Measurements from ENCODE around the gene TMEFF1.

The TMEFF1 gene

DNA sequence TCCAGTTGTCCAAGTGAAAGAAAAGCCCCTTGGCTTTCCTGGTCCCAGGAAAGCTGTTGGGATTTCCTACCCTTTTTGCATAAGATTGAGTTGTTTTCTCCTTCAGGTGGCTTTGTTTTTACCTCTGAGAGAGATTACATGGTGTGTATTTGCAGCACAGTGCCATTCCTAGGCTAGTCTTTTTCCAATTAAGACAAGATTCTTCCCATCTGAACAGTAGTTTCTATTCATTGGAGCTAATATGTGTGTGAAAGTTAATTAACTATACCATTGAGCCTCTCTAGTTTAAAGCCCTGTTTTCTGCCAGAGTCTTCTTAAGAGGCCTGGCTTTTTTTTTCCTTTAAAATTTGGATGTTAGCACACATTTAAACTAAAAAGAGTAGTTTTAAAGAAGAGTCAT, 25.9 kb upstream of the TMEFF1 start:
- no peak for DNase-seq

DNA sequence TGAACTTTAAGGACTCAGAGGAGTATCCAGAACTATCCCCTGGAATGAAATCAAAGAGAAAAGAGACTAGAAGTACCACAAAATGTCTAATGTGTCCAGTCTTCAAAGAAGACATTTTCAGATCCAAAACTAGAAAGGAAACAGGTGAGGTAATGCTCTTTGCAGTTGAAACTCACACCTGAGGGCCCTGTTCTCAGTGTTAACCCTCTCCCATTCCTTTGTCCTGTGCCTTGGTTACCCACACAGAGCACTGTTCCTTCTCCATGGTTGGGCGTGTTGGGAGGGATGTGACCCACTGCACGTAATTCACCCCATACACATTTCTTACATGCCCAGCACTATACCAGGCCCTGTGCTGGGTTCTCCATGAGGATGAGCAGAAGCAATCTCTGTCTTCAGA, 24.7 kb upstream of the TMEFF1 start:
- DNase-seq, result no peak

- no peak for DNase-seq
Observed at GRCh38 chr9:100449420-100449819, 23.5 kb upstream of the TMEFF1 start.

- no peak for DNase-seq
Observed at GRCh38 chr9:100452894-100453293, 20.1 kb upstream of the TMEFF1 start.

GRCh38 chr9:100455470-100455869, 17.5 kb upstream of the TMEFF1 start:
- no peak for DNase-seq

- no peak for DNase-seq
Observed at GRCh38 chr9:100457517-100457916, 15.4 kb upstream of the TMEFF1 start.

DNA sequence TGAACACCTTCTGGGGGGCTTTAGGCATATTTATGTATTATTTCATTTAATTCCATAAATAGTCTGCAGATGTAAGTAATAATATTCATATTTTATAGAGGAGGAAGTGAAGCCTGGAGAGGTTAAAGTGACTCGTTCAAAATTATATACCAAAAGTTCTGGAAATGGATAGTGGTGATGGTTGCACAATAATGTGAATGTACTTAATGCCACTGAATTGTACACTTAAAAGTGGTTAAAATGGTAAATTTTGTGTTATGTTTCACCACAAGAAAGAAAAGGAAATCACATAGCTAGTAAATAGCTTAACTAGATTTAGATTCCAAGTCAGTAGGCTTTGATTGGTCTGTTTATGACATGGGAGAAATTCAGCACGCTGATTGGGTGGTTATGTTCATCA, 13.0 kb upstream of the TMEFF1 start:
- no peak for DNase-seq

GRCh38 chr9:100465274-100465673, 7.7 kb upstream of the TMEFF1 start:
- DNase-seq, result no peak

DNA sequence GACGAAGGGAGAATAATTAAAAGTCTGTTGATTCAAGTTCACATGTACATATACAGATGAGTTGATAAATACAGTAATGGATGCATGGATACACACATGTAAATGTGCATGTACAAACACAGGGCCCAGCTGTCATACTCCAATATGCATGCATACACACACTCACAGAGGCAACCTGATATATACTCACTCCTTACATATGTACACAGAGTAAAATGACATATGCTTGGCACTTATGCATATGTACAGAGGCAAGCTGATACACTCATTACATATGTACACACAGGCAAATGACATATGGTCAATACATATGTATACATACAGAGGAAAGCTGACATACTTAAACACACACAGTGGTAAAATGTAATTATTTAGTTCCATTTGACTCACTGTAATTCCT, 7.2 kb upstream of the TMEFF1 start:
- DNase-seq, result no peak

- DNase-seq, result no peak
Observed at GRCh38 chr9:100466171-100466828, 6.6 kb upstream of the TMEFF1 start.

- DNase-seq, result no peak
Observed at GRCh38 chr9:100466829-100467221, 6.1 kb upstream of the TMEFF1 start.

GRCh38 chr9:100468041-100468440, 4.9 kb upstream of the TMEFF1 start:
- no peak for DNase-seq

DNA sequence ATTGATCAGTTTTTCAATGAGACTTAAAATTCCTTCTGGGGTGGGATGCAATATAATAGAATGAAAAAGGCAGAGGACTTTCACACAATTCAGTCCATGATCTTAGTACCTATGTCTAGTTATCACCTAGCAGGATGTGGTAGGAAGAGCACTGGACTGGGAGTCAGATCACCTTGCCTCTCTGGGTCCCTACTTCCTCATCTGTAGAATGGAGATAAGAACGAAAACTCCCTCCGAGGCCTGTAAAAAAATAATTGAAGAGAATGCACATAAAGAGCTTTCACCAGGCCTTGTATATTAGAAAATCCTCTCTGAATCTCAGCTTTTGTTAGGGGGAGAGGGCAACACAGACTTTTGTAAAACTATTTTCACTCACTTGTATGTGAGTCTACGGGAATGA, 681 bp upstream of the TMEFF1 start:
- DNase-seq, result no peak

- peak; percentile 49 for DNase-seq
Observed at GRCh38 chr9:100473276-100474081, 530 bp downstream of the TMEFF1 start.

DNA sequence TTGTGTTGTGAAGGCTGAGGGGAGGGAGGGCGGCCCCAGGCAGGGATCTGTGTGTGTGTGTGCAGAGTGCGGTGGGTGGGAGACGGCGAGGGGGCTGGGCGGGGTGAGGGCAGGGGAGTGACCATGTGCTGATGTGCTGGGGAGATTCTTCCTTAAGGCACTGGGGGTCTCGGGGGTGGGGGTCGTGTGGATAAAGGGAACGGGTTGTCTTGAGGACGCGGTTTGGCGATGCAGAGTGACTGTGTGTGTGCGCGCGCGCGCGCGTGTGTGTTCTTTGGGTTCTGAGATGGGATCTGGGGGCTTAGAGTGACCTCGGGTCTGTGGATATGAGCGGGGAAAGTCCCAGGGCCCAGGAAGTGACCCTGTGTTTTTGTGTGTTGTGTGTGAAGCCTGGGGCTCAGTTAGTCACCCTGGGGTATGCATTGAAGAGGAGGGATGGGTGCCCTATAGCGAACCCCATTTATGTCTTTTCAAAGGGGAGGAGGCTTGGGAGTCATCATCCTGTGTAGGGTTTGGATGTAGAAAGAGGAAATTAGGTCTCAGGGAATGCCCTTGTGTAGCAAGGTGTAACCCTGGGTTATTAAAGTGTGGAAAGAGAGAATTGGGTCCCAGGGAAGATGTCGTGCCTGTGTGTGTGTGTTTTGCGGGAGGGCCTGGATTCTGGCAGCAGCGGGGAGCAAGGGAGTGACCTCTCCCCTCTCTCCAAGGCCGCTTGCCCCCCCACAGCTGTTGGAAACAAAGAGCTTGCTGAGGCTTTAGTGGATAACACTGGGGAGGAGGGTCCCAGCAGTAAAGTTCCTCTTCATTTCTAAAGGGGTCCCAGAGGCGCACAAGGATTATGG, 1.4 kb downstream of the TMEFF1 start:
- peak; percentile 49 for DNase-seq

DNA sequence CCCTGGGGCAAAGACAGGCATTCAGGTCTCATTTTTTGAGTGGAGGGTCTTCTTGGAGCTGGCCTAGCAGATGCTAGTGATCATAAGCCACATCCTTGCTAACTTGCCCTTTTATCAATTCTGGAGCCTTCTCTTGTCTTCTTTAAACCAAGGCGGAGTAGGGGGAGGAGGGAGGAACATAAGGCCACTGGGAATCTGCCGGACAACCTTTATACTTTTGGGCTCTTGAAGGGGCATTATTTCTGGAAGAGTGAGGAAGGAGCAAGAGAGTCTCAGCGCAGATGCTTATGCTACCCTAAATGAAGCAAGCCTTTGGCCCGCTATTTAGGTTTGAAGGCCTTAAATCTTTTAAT, 2.0 kb downstream of the TMEFF1 start:
- DNase-seq, result no peak

GRCh38 chr9:100477241-100477640, 4.3 kb downstream of the TMEFF1 start:
- DNase-seq, result no peak

GRCh38 chr9:100478192-100478591, 5.2 kb downstream of the TMEFF1 start:
- DNase-seq, result no peak

DNA sequence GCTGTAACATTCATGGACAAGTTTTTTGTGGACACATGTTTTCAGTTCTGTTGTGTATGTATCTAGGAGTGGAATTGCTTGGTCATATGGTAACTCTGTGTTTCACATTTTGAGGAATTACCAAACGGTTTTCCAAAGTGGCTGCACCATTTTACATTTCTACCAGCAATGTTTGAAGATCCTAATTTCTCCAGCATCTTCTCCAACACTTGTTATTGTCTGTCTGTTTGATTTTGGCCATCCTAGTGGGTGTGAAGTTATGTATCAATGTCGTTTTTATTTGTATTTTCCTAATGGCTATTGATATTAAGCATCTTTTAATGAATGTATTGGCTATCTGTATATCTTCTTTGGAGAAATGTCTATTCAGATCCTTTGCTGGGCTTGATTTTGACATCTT, 6.9 kb downstream of the TMEFF1 start:
- DNase-seq, result no peak

GRCh38 chr9:100485196-100485595, 12.2 kb downstream of the TMEFF1 start:
- no peak for DNase-seq

DNA sequence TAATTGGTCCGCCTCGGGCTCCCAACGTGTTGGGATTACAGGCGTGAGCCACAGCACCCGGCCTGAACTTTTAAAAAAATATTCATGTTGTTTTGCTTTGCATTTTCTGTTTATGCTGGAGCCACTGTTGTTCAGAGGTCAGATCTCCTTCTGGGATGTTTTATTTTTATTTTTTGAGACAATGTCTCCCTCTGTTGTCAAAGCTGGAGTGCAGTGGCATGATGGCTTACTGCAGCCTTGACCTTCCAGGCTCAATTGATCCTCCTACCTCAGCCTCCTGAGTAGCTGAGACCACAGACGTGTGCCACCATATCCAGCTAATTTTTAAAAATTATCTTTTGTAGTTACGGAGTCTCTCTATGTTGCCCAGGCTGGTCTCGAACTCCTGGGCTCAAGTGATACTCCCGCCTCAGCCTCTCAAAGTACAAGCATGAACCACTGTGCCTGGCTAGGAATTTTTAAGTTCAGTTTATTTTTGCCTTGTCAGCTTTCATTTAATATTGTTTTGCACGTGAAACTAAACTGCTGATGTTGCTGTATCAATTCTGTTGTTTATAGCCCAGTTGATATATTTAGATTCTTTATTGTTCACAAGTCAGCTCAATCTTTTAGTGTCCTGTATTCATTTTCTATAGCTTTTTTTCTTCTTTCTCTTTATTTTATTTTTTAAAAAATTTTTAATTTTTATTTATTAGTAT, 13.7 kb downstream of the TMEFF1 start:
- no peak for DNase-seq

DNA sequence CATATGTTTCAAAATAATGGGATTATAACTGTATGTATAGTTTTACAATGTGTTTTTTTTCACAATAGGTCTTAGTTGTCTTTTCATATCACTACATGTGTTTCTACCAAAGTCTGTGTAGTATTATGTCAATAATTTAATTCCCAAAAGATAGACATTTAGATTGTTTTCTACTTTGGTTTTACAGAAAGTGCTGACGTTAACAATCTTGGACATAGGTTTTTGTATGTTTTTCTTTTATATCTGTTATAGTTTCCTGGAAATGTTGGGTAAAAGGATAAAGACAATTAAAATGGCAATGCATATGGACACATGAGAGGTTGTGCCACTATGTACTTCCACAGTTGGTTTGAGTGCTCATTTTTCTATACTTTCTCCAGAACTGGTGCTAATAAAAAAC, 15.2 kb downstream of the TMEFF1 start:
- no peak for DNase-seq

GRCh38 chr9:100489836-100490235, 16.9 kb downstream of the TMEFF1 start:
- DNase-seq, result no peak
